Testis (tissue), 3 donors: Measurements from ENCODE around the gene NUBP2. TPM values are rescaled to one million over a fixed set of nuclear protein-coding genes. Genes with fewer than 3 reads are reported as not detected.

Source experiments
- DNase-seq: peaks from one replicate; pipeline ENCODE4 v3.0.0-alpha.2; 2019
- H3K27ac ChIP-seq, 2 donors: fragments of 200-600 bp; sonication (generic); one replicate each; pipeline ENCODE4 v1.5.1; 2019
- H3K27me3 ChIP-seq: fragments of 200-600 bp; sonication (generic); one replicate; pipeline ENCODE4 v1.5.1; 2019
- H3K36me3 ChIP-seq: fragments of 200-600 bp; sonication (generic); one replicate; pipeline ENCODE4 v1.5.1; 2017; ENCODE audit warnings: low read depth; ENCODE audit errors: missing control alignments
- H3K4me1 ChIP-seq: fragments of 200-600 bp; sonication (generic); one replicate; pipeline ENCODE4 v1.5.1; 2019
- H3K4me3 ChIP-seq, 2 donors: fragments of 200-600 bp; sonication (generic); one replicate each; pipeline ENCODE4 v1.5.1; 2017 to 2019
- H3K9me3 ChIP-seq: fragments of 200-600 bp; sonication (generic); one replicate; pipeline ENCODE4 v1.5.1; 2017
- POLR2A ChIP-seq: fragments of 450-650 bp; IDR thresholded peaks from one replicate; pipeline ENCODE4 v1.6.1; 2017; ENCODE audit warnings: antibody characterized with exemption, mild to moderate bottlenecking, moderate library complexity
- WGBS, 2 donors: methylation state at CpG; one replicate each; pipeline ENCODE4 v1.1.5; 2018; 5-methylcytosine and 5-hydroxymethylcytosine counted together
- intact Hi-C: fragments of 100-400 bp; cut with DNase I; formaldehyde crosslinking; loops from one replicate; pipeline ENCODE4 v1.15.1; 2023; ENCODE audit warnings: low total_unique reads
- polyA plus RNA-seq: library from polyadenylated mRNA; stranded (reverse); fragments of 350-450 nt; fragmentation: Illumina TruSeq; extraction: RNeasy Lipid Tissue Mini Kit (QIAGEN cat#74804); gene quantifications from one replicate; pipeline ENCODE4 v1.2.3, GENCODE V29; 2014; ENCODE audit warnings: low read depth, low replicate concordance; ENCODE audit not compliant: insufficient read depth
- total RNA-seq, 2 donors: library from RNA; depleted of rRNA; stranded (reverse); fragments of >200 nt; gene quantifications; one replicate each; pipeline ENCODE4 v1.2.3, GENCODE V29; 2016
- TF ChIP-seq, protein P1 (sequence below), 3 experiments: fragments of 450-650 bp in 2 of 3; fragments of 200-600 bp in 1 of 3; sonication (generic) in 1 of 3; IDR thresholded peaks; one replicate each; pipeline ENCODE4 v1.5.1; 2016 to 2019; ENCODE audit warnings: antibody characterized with exemption in 3 of 3, mild to moderate bottlenecking in 2 of 3, moderate library complexity in 1 of 3

The NUBP2 gene
- total and polyA plus RNA-seq, 3 donors from 2014 or later = 49.8 to 90.8 (median 81.5) TPM

DNA sequence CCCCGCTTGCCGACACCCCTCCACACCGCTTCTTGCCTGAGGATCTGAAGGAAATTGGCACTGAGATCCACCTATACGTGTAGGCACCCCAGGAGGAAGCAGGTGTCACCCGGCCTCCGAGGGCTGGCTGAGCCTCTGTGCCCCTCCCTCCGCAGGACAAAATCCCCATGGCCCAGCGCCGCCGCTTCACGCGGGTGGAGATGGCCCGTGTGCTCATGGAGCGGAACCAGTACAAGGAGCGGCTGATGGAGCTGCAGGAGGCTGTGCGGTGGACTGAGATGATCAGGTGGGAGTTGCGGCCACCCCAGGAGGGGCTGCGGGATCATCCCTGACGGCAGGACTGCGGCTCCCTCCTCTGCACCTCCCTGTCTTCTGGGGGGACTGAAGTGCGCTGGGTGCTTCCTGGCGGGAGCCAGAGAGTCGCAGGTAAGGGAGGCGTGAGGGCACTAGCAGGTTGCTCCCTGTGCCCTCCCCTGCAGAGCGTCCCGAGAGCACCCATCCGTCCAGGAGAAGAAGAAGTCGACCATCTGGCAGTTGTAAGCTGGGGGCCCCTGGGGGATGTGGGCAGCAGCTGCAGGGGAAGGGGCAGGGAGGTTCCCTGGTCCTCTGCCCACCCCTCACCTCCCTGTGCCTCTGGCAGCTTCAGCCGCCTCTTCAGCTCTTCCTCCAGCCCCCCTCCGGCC is 20.4 kb upstream of the NUBP2 start:
- Histone ChIP-seq H3K9me3 (no peaks in the 10 kb centered on the region), H3K4me1 (no peaks in the 10 kb centered on the region), H3K4me3 (no peak overlapping the region), H3K36me3 (no peaks in the 10 kb centered on the region), H3K27me3 (no peaks in the 10 kb centered on the region), H3K27ac (no peak overlapping the region)
- WGBS, 2 donors = 90 to 91% methylated on average over 25 to 30 of the region's 30 CpGs
- no peak for DNase-seq
- intact Hi-C loops = no loop called here
- TF ChIP-seq POLR2A = no peak
- TF ChIP-seq, protein P1, sequence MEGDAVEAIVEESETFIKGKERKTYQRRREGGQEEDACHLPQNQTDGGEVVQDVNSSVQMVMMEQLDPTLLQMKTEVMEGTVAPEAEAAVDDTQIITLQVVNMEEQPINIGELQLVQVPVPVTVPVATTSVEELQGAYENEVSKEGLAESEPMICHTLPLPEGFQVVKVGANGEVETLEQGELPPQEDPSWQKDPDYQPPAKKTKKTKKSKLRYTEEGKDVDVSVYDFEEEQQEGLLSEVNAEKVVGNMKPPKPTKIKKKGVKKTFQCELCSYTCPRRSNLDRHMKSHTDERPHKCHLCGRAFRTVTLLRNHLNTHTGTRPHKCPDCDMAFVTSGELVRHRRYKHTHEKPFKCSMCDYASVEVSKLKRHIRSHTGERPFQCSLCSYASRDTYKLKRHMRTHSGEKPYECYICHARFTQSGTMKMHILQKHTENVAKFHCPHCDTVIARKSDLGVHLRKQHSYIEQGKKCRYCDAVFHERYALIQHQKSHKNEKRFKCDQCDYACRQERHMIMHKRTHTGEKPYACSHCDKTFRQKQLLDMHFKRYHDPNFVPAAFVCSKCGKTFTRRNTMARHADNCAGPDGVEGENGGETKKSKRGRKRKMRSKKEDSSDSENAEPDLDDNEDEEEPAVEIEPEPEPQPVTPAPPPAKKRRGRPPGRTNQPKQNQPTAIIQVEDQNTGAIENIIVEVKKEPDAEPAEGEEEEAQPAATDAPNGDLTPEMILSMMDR (IDR thresholded peaks at IDR 0.05) = no peak

DNA sequence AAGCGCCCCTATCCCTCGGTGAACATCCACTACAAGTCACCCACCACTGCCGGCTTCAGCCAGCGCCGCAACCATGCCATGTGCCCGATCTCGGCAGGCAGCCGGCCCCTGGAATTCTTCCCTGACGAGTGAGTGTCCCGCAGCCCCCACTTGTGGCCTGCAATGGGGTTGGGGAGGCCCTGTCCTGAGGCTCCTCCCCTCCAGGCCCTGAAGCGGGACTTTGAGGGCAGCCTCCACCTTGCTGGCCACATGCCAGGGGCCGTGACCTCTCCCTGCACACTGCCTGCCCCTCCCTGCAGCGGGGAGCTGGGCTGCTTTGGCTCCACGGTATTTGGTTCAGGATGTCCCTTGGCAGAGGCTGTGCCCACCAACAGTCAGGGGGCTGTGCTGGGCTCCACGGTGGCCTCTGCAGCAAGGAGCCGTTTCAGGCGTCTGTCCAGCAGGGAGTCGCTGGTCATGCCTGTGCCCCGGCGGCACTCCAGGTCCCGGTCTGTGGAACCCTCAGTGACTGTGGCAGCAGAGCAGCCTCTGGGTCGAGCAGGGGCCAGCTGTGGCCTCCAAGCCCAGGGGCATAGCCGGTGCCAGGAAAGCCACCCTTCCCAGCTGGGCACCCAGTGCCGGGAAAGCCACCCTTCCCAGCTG is 19.8 kb upstream of the NUBP2 start:
- TF ChIP-seq, protein P1 (IDR thresholded peaks at IDR 0.05) = no peak
- no peak for TF ChIP-seq POLR2A
- 85 to 91% methylated on average over 12 to 13 of the region's 24 CpGs for WGBS, 2 donors
- Histone ChIP-seq H3K27me3 (no peaks in the 10 kb centered on the region), H3K27ac (no peak overlapping the region), H3K4me1 (no peaks in the 10 kb centered on the region), H3K4me3 (no peak overlapping the region), H3K9me3 (no peaks in the 10 kb centered on the region), H3K36me3 (no peaks in the 10 kb centered on the region)
- no peak for DNase-seq
- intact Hi-C loops = no loop called here

DNA sequence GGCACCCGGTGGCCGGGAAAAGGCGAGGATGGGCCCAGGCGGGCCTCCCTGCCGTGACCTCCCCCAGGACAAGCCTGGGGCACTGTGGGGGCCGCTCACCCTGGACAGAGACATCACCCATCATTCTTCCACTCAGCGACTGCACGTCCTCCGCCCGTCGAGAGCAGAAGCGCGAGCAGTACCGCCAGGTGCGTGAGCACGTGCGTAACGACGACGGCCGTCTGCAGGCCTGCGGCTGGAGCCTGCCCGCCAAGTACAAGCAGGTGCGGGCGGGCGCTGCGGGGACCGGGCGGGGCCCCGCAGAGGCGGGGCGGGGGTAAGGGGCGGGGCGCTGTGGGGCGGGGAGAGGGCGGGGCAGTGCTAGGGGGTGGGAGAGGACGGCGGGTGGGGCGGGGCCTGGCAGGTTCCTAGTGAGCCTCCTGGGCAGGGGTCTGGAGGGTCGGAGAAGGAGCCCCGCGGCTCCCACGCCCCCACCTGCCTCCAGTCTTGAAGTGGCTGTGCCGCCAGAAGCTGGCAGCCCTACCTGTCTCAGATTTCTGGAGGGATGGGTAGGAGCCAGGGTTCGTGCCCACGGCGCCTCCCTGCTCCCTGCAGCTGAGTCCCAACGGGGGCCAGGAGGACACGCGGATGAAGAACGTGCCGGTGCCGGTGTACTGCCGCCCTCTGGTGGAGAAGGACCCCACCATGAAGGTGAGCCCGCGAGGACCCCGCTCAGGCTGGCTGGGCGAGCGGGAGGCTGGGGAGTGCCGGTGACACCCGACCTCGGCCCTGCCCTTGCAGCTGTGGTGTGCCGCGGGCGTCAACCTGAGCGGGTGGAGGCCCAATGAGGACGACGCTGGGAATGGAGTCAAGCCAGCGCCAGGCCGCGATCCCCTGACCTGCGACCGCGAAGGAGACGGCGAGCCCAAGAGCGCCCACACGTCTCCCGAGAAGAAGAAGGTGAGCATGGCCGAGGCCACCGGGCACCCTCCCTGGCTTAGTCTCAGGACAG is 18.9 kb upstream of the NUBP2 start:
- Histone ChIP-seq H3K27ac (no peak overlapping the region), H3K9me3 (no peaks in the 10 kb centered on the region), H3K36me3 (no peaks in the 10 kb centered on the region), H3K27me3 (no peaks in the 10 kb centered on the region), H3K4me1 (no peaks in the 10 kb centered on the region), H3K4me3 (peak overlapping the region; percentile 4 to 36)
- TF ChIP-seq, protein P1 (IDR thresholded peaks at IDR 0.05) = peak in 2 of 3 experiments; percentile 16 to 25
- TF ChIP-seq POLR2A = no peak
- no peak for DNase-seq
- 45 to 56% methylated on average over 27 to 67 of the region's 81 CpGs for WGBS, 2 donors
- intact Hi-C loops = no loop called here

DNA sequence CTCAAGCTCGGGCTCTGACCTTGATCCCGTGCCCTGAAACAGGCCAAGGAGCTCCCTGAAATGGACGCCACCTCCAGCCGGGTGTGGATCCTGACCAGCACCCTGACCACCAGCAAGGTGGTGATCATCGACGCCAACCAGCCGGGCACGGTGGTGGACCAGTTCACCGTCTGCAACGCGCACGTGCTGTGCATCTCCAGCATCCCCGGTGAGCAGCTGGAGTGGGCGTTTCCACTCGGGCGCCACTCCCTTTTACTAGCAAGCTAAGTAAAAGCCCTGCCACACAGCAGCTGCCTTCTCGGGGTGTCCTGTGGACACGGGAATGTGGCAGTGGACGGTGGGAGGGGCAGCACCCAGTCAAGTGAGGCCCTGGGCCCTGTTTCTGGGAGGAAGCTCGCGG is 17.8 kb upstream of the NUBP2 start:
- no peaks in the 10 kb centered on the region for H3K27me3 ChIP-seq
- H3K36me3 ChIP-seq = no peaks in the 10 kb centered on the region
- 92 to 100% methylated on average over 2 to 21 of the region's 21 CpGs for WGBS, 2 donors
- no peak overlapping the region for H3K4me3 ChIP-seq
- intact Hi-C loops = no loop called here
- peaks cover 4% of the 10 kb centered on the region for H3K4me1 ChIP-seq
- no peaks in the 10 kb centered on the region for H3K9me3 ChIP-seq
- H3K27ac ChIP-seq = no peak overlapping the region
- DNase-seq = no peak
- TF ChIP-seq POLR2A = no peak
- TF ChIP-seq, protein P1 (IDR thresholded peaks at IDR 0.05) = no peak
